Measurements from ENCODE around the gene UBE2D2.

Gene UBE2D2

GRCh38 chr5:139665626-139666025 lies 104.5 kb downstream of the UBE2D2 start:
- CTCF ChIA-PET, result interaction anchor here (1.0 kb wide), 2 partner anchors 19 to 28 kb away, joined by 3 read pairs; no protein-coding TSS in a partner anchor
- Mint-ChIP-seq H3K4me1 (peaks cover 38% of the 10 kb centered on the region), H3K27me3 (peaks cover 74% of the 10 kb centered on the region), H3K36me3 (no peaks in the 10 kb centered on the region), H3K4me3 (no peak overlapping the region), H3K27ac (no peak overlapping the region), H3K9me3 (no peaks in the 10 kb centered on the region)
- no peak for DNase-seq

- CTCF ChIA-PET, result interaction anchor here (1.0 kb wide), 2 partner anchors 18 to 27 kb away, joined by 3 read pairs; no protein-coding TSS in a partner anchor
- Mint-ChIP-seq H3K4me3 (no peak overlapping the region), H3K36me3 (no peaks in the 10 kb centered on the region), H3K9me3 (no peaks in the 10 kb centered on the region), H3K27me3 (peaks cover 70% of the 10 kb centered on the region), H3K4me1 (peaks cover 40% of the 10 kb centered on the region), H3K27ac (no peak overlapping the region)
- DNase-seq, result no peak
Measured at GRCh38 chr5:139666551-139666950, 105.4 kb downstream of the UBE2D2 start.

GRCh38 chr5:139667001-139667729 lies 106.0 kb downstream of the UBE2D2 start:
- H3K36me3 Mint-ChIP-seq, result no peaks in the 10 kb centered on the region
- peak; percentile 38 for DNase-seq
- no peaks in the 10 kb centered on the region for H3K9me3 Mint-ChIP-seq
- CTCF ChIA-PET, result no interaction called here
- H3K27me3 Mint-ChIP-seq, result peaks cover 64% of the 10 kb centered on the region
- peaks cover 40% of the 10 kb centered on the region for H3K4me1 Mint-ChIP-seq
- no peak overlapping the region for H3K4me3 Mint-ChIP-seq
- H3K27ac Mint-ChIP-seq, result no peak overlapping the region

GRCh38 chr5:139667730-139668063 lies 106.6 kb downstream of the UBE2D2 start:
- Mint-ChIP-seq H3K9me3 (no peaks in the 10 kb centered on the region), H3K4me3 (peak overlapping the region; percentile 46), H3K4me1 (peaks cover 40% of the 10 kb centered on the region), H3K27ac (no peak overlapping the region), H3K27me3 (peaks cover 59% of the 10 kb centered on the region), H3K36me3 (no peaks in the 10 kb centered on the region)
- no peak for DNase-seq
- CTCF ChIA-PET, result no interaction called here

- Mint-ChIP-seq H3K4me1 (peaks cover 40% of the 10 kb centered on the region), H3K27me3 (peaks cover 53% of the 10 kb centered on the region), H3K9me3 (no peaks in the 10 kb centered on the region), H3K4me3 (peak overlapping the region; percentile 67), H3K27ac (no peak overlapping the region), H3K36me3 (no peaks in the 10 kb centered on the region)
- CTCF ChIA-PET, result interaction anchor here (1.5 to 4.1 kb wide), 2 partner anchors 33 to 98 kb away, joined by 3 to 31 read pairs; no protein-coding TSS in a partner anchor
- peak; percentile 60 for DNase-seq
Measured at GRCh38 chr5:139668064-139668880, 107.1 kb downstream of the UBE2D2 start.

- peaks cover 40% of the 10 kb centered on the region for H3K4me1 Mint-ChIP-seq
- peak overlapping the region; percentile 49 for H3K27ac Mint-ChIP-seq
- no peak for DNase-seq
- peaks cover 54% of the 10 kb centered on the region for H3K27me3 Mint-ChIP-seq
- peak overlapping the region; percentile 67 for H3K4me3 Mint-ChIP-seq
- H3K9me3 Mint-ChIP-seq, result no peaks in the 10 kb centered on the region
- H3K36me3 Mint-ChIP-seq, result no peaks in the 10 kb centered on the region
- CTCF ChIA-PET, result interaction anchor here (1.5 to 4.1 kb wide), 2 partner anchors 34 to 97 kb away, joined by 3 to 31 read pairs; no protein-coding TSS in a partner anchor
Measured at GRCh38 chr5:139668924-139669661, 108.0 kb downstream of the UBE2D2 start.

GRCh38 chr5:139669662-139670368 lies 108.7 kb downstream of the UBE2D2 start:
- Mint-ChIP-seq H3K27me3 (peaks cover 49% of the 10 kb centered on the region), H3K9me3 (no peaks in the 10 kb centered on the region), H3K36me3 (no peaks in the 10 kb centered on the region), H3K4me1 (peaks cover 40% of the 10 kb centered on the region), H3K27ac (peak overlapping the region; percentile 76), H3K4me3 (peak overlapping the region; percentile 67)
- peak; percentile 41 for DNase-seq
- CTCF ChIA-PET, result interaction anchor here (0.7 to 4.1 kb wide), 4 partner anchors 16 to 96 kb away, joined by 3 to 31 read pairs (median 4); no protein-coding TSS in a partner anchor

- no peaks in the 10 kb centered on the region for H3K36me3 Mint-ChIP-seq
Measured at GRCh38 chr5:139670369-139671095, 109.4 kb downstream of the UBE2D2 start.

GRCh38 chr5:139671096-139671841 lies 110.1 kb downstream of the UBE2D2 start:
- H3K4me3 Mint-ChIP-seq, result no peak overlapping the region

More at GRCh38 chr5:139670369-139671095, 109.4 kb downstream of the UBE2D2 start:
- CTCF ChIA-PET, result interaction anchor here (0.7 to 4.1 kb wide), 4 partner anchors 15 to 95 kb away, joined by 3 to 31 read pairs (median 4); no protein-coding TSS in a partner anchor
- Mint-ChIP-seq H3K4me1 (peaks cover 40% of the 10 kb centered on the region), H3K27ac (peak overlapping the region; percentile 76), H3K9me3 (no peaks in the 10 kb centered on the region), H3K27me3 (peaks cover 46% of the 10 kb centered on the region), H3K4me3 (no peak overlapping the region)
- peak; percentile 51 for DNase-seq

GRCh38 chr5:139675213-139675612 lies 114.1 kb downstream of the UBE2D2 start:
- CTCF ChIA-PET, result interaction anchor here (0.7 to 1.6 kb wide), 3 partner anchors 41 to 161 kb away, joined by 3 to 5 read pairs (median 4); no protein-coding TSS in a partner anchor
- H3K36me3 Mint-ChIP-seq, result no peaks in the 10 kb centered on the region
- no peaks in the 10 kb centered on the region for H3K9me3 Mint-ChIP-seq
- H3K4me1 Mint-ChIP-seq, result peaks cover 5% of the 10 kb centered on the region
- no peak for DNase-seq
- H3K4me3 Mint-ChIP-seq, result no peak overlapping the region
- H3K27me3 Mint-ChIP-seq, result peaks cover 35% of the 10 kb centered on the region
- no peak overlapping the region for H3K27ac Mint-ChIP-seq

More at GRCh38 chr5:139671096-139671841, 110.1 kb downstream of the UBE2D2 start:
- Mint-ChIP-seq H3K36me3 (no peaks in the 10 kb centered on the region), H3K27me3 (peaks cover 38% of the 10 kb centered on the region), H3K9me3 (no peaks in the 10 kb centered on the region), H3K4me1 (peaks cover 38% of the 10 kb centered on the region), H3K27ac (no peak overlapping the region)
- CTCF ChIA-PET, result interaction anchor here (1.4 to 4.1 kb wide), 2 partner anchors 36 to 94 kb away, joined by 4 to 31 read pairs; no protein-coding TSS in a partner anchor
- no peak for DNase-seq

- Mint-ChIP-seq H3K36me3 (no peaks in the 10 kb centered on the region), H3K4me3 (no peak overlapping the region), H3K9me3 (no peaks in the 10 kb centered on the region), H3K4me1 (no peaks in the 10 kb centered on the region), H3K27ac (no peak overlapping the region), H3K27me3 (peaks cover 30% of the 10 kb centered on the region)
- no peak for DNase-seq
- CTCF ChIA-PET, result interaction anchor here (0.7 to 1.6 kb wide), 4 partner anchors 17 to 162 kb away, joined by 3 to 5 read pairs (median 4); no protein-coding TSS in a partner anchor
Measured at GRCh38 chr5:139675825-139676224, 114.7 kb downstream of the UBE2D2 start.

- no peak overlapping the region for H3K4me3 Mint-ChIP-seq
- H3K4me1 Mint-ChIP-seq, result no peaks in the 10 kb centered on the region
- H3K36me3 Mint-ChIP-seq, result no peaks in the 10 kb centered on the region
- peaks cover 30% of the 10 kb centered on the region for H3K27me3 Mint-ChIP-seq
- no peaks in the 10 kb centered on the region for H3K9me3 Mint-ChIP-seq
- CTCF ChIA-PET, result interaction anchor here (0.6 to 1.6 kb wide), 3 partner anchors 15 to 89 kb away, joined by 3 to 4 read pairs (median 3); no protein-coding TSS in a partner anchor
- H3K27ac Mint-ChIP-seq, result no peak overlapping the region
- no peak for DNase-seq
Measured at GRCh38 chr5:139676406-139676805, 115.3 kb downstream of the UBE2D2 start.
